Measurements from ENCODE around the gene LRRC4C. TPM values are rescaled to one million over a fixed set of nuclear protein-coding genes. Genes with fewer than 3 reads are reported as not detected.
A peak's percentile ranks its signal among the peaks of the same experiment; 100 is the strongest.
"Not testable (repeated sequence)": the region's sequence is repeated elsewhere in the genome, so short reads cannot be mapped to it uniquely, and the experiment has no call there.

Gene LRRC4C
- total RNA-seq, 1 experiment from 2014 or later = not detected

GRCh38 chr11:40179541-40179940 is 1279.9 kb downstream of the LRRC4C start:
- DNase-seq (ENCODE audit: low spot score) = no peak

- DNase-seq (ENCODE audit: low spot score) = no peak
These were observed 1281.0 kb downstream of the LRRC4C start for GRCh38 chr11:40178470-40178869.

DNA sequence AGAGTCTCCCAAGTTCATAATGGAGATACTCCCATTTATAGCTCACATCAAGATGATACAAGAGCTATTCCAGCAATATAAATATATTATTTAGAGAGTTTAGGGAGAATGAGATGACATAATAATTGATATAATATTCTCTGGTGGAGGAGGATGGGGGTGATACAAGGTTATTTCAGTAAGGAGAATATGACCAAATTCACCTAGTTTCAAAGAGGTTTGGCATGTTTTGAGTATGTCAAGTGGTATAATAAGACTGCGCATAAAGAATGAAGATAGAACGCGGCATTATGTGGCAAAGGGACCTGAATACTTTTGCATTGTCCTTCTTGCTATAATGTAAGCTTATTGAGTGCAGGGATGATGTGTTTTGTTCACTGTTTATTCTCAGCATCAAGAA is 1283.5 kb downstream of the LRRC4C start:
- no peak for DNase-seq (ENCODE audit: low spot score)

- DNase-seq (ENCODE audit: low spot score) = peak; percentile 61
These were observed 1289.4 kb downstream of the LRRC4C start for GRCh38 chr11:40170078-40170477.

DNA sequence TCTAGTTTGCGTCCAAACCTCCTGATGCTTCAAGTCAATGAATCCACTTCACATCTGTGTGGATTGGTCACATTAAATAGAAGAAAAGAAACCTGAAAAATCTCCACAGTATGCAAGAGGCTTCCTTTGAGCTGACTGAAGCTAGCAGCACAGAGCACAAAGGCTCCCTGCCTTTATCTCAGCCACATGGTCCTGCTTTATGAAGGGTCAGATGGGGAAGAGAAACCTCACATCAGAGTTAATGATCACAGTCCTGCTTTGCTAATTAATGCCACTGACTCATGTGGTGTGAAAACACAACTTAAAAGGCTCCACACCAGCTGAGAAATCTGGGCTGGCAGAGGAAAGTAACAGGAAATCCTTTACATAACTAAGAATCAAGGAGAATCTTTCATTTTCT is 1291.0 kb downstream of the LRRC4C start:
- DNase-seq (ENCODE audit: low spot score) = peak; percentile 24

GRCh38 chr11:40167805-40168204 is 1291.6 kb downstream of the LRRC4C start:
- DNase-seq (ENCODE audit: low spot score) = not testable (repeated sequence)

GRCh38 chr11:40166892-40167291 is 1292.6 kb downstream of the LRRC4C start:
- DNase-seq (ENCODE audit: low spot score) = peak; percentile 64

DNA sequence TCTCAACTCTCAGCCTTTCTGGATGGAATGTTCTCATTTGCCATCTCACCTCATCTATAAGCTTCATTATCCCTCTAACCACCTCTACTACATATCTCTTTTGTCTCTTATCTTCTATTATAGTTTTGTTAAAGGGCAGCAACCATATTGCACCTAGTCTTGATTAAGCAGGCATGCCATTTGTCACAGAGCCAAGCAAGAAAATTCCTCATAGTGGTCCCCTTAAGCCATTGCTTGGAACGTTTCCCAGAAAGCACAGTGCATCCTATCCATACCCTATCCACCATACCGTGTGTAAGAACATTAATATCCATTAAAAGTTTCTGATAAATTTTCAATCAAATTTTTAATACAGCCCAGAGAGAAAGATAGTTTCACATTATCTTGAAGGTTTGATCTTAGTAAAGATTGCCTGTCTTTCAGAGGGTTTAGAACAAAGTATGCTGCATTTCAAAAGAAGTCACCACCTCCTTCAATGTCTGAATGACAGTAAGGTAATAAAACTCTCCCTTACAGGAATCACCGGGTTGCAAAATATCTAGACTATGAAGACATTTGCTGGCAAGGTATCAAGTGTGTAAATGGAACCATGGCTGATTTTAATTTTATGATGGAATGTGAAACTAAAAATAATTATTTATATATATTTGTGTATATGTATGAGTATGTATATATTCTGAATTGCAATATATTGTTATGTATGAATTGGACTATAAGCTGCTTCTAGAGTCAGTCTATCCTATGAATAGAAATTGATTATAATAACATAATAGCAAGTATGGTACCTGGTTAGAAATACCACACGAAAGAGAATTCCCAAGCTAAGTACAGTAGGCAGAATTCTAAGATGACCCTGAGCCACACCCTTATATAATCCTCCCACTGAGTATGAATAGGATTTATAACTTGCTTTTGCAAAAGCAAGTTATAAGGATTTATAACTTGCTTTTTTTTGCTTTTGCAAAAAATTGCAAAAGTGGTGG is 1296.3 kb downstream of the LRRC4C start:
- no peak for DNase-seq (ENCODE audit: low spot score)

GRCh38 chr11:40161854-40162410 is 1297.5 kb downstream of the LRRC4C start:
- DNase-seq (ENCODE audit: low spot score) = no peak

DNA sequence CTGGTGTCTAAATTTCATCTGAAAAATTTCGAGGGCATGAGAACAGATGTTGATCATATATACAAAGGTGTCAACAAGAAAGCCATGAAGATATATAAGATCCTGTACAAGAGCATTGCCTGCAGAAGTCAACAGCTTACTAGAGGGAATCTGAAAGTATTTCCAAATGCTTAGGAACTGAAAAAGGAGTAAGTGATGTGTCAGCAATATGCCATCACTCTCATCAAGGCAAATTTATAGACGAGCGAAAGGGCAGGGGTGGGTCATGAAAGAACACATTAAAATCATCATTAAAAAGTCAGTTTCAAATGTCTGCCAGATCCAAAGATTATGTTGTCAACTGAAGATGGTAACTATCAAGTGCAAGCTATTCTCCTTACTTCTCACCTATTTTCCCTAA is 1299.0 kb downstream of the LRRC4C start:
- no peak for DNase-seq (ENCODE audit: low spot score)

DNA sequence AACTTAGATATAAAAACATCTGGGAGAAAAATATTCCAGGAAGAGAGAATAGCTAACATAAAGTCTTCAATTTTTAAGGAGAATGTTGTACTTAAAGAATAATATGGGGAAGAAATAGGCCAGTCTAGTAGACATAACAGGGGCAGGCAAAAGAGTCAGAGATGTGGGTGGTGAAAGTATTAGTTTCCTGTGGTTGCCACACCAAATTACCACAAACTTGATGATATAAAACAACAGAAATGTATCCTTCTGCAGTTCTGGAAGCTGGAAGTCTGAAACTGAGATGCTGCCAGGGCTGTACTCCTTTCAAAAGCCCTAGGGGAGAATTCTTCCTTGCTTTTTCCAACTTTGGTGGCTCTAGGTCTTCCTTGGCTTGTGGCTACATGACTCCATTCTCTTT is 1309.7 kb downstream of the LRRC4C start:
- DNase-seq (ENCODE audit: low spot score) = no peak

DNA sequence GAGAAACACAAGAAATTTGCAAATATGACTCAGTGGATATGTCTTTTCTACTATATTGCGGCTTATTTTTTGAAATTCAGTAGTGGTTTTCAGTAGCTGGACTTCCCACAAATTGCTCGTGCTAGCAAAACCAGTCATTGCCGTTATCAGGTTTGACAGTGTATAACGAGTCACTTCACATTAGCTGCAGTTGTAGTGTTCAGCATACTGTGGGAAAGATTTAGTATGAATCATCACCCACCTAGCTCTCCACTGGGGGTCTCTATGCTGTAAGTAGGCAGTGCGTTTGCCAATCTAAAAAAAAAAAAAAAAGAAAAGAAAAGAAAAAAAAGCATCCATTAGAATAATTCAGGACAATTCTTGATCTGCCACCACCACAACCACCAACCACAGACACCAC is 1318.9 kb downstream of the LRRC4C start:
- no peak for DNase-seq (ENCODE audit: low spot score)

GRCh38 chr11:40139536-40139935 is 1319.9 kb downstream of the LRRC4C start:
- no peak for DNase-seq (ENCODE audit: low spot score)

- no peak for DNase-seq (ENCODE audit: low spot score)
These were observed 1320.4 kb downstream of the LRRC4C start for GRCh38 chr11:40139066-40139465.

DNA sequence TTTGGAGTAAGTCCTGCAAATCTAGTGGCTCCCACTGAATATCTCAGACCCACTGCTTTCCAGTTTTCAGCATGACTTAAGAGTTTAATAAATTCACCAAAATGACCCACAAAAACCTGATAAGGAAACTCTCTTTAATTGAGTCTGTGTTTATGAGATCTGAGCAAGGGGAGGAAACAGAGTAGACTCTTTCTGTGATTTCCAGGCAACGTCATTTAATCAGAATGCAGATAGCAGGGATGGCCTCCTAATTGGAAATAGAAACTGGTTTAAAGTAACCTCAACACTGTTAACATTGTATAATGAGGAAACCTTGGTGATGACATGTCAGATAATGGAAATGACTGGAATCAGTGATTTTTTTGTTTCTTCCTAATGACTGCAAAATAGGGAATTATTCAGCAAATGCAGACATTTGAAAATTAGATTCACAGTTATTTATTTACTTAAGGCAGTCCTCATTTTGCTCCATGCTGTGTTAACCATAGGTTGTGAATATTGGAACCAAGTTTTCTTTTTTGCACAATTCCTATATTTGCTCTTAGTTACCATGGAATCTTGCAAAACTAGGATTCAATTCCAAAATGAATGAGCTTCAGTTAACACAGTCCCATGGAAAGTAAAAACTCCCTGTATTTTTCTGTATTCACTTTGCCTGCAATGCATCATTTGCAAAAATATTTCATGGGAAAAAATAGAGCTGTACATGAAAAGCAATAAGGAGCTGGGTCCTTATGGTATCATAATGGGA is 1324.5 kb downstream of the LRRC4C start:
- DNase-seq (ENCODE audit: low spot score) = no peak

GRCh38 chr11:40133498-40133897 is 1326.0 kb downstream of the LRRC4C start:
- no peak for DNase-seq (ENCODE audit: low spot score)

- DNase-seq (ENCODE audit: low spot score) = no peak
These were observed 1326.5 kb downstream of the LRRC4C start for GRCh38 chr11:40132912-40133311.

- peak; percentile 17 for DNase-seq (ENCODE audit: low spot score)
These were observed 1329.0 kb downstream of the LRRC4C start for GRCh38 chr11:40130427-40130826.

DNA sequence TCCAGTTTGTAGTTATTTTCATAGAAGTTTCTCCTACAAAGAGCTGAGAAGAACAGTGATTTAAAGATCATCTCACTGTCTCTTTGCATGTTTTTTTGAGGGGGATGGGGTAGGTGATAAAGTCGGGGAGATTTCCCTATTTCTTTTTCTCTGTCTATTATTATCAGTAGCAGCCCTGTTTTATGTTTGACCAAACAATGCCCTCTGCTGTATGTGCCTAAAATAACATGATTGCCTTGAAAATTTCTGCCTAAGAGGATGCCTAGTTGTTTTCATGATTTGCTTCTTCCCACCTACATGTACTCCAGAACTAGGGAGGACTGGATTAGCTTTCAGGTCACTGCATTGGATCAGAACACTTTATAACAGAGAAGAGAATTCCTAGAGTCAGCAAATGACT is 1330.2 kb downstream of the LRRC4C start:
- peak; percentile 25 for DNase-seq (ENCODE audit: low spot score)

DNA sequence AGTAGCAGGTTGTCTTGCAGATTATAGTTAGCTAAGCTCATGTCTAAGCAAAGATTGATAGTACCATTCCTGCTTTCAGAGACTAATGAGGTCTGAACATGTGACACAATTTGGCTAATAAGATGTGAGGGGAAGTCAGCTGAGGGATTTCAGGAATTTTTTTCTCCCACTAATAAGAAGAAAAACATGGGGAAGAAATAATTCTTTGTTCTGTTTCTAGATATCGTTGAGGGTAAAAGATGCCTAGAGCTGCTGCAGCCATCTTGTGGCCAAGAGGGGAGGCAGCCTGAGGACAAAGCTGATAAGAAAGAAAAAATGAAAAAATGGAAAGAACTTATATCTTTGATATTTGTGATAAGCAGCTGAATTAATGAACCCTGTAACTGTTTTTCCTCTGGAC is 1334.4 kb downstream of the LRRC4C start:
- DNase-seq (ENCODE audit: low spot score) = peak; percentile 22

GRCh38 chr11:40119661-40120060 is 1339.8 kb downstream of the LRRC4C start:
- DNase-seq (ENCODE audit: low spot score) = no peak

GRCh38 chr11:40118780-40119179 is 1340.7 kb downstream of the LRRC4C start:
- no peak for DNase-seq (ENCODE audit: low spot score)

Measured in HT-29 (cell line).